ENCODE results near the gene FBXO24.

FBXO24 gene

GRCh38 chr7:100589341-100589947, 3.3 kb downstream of the FBXO24 start:
- Histone ChIP-seq H3K27ac (ENCODE audit: low read depth, low read length, poor library complexity, severe bottlenecking) (no peak overlapping the region), H3K4me2 (ENCODE audit: low read length) (no peak overlapping the region)

GRCh38 chr7:100590077-100590737, 4.1 kb downstream of the FBXO24 start:
- peaks cover 16% of the 10 kb centered on the region for H3K27me3 ChIP-seq (ENCODE audit: insufficient read depth, low read length)
- H3K9me2 ChIP-seq (ENCODE audit: low read depth, low read length) = no peaks in the 10 kb centered on the region
- no peaks in the 10 kb centered on the region for H3F3A ChIP-seq (ENCODE audit: insufficient read depth, low read length)
- H2AFZ ChIP-seq (ENCODE audit: low read length) = no peak overlapping the region
- peaks cover 7% of the 10 kb centered on the region for H3K4me1 ChIP-seq (ENCODE audit: insufficient read depth, low read length, severe bottlenecking)
- H4K20me1 ChIP-seq (ENCODE audit: insufficient read depth, low read length) = no peaks in the 10 kb centered on the region
- no peak overlapping the region for H3K4me2 ChIP-seq (ENCODE audit: low read length)
- H3K36me3 ChIP-seq (ENCODE audit: insufficient read depth, low read length) = no peaks in the 10 kb centered on the region; the same call in 1 of the 2 replicates
- H3K79me2 ChIP-seq (ENCODE audit: insufficient read depth, low read length) = no peaks in the 10 kb centered on the region
- no peak for TF ChIP-seq CTCF (IDR thresholded peaks at IDR 0.05; ENCODE audit: low read length)
- TF ChIP-seq EZH2 (IDR thresholded peaks at IDR 0.05; ENCODE audit: borderline replicate concordance, low read length) = no peak
- H3K4me3 ChIP-seq (ENCODE audit: low read depth, low read length, poor library complexity, severe bottlenecking) = no peak overlapping the region
- H3K27ac ChIP-seq (ENCODE audit: low read depth, low read length, poor library complexity, severe bottlenecking) = no peak overlapping the region
- no peak overlapping the region for H3K9ac ChIP-seq (ENCODE audit: low read length)
- no peaks in the 10 kb centered on the region for H3K9me3 ChIP-seq (ENCODE audit: low read length)

More at GRCh38 chr7:100589341-100589947, 3.3 kb downstream of the FBXO24 start:
- Histone ChIP-seq H4K20me1 (ENCODE audit: insufficient read depth, low read length) (no peaks in the 10 kb centered on the region), H3K9me2 (ENCODE audit: low read depth, low read length) (no peaks in the 10 kb centered on the region), H3K9ac (ENCODE audit: low read length) (no peak overlapping the region), H3K4me1 (ENCODE audit: insufficient read depth, low read length, severe bottlenecking) (peaks cover 15% of the 10 kb centered on the region), H3K36me3 (ENCODE audit: insufficient read depth, low read length) (no peaks in the 10 kb centered on the region; the same call in 1 of the 2 replicates), H3K4me3 (ENCODE audit: low read depth, low read length, poor library complexity, severe bottlenecking) (no peak overlapping the region), H3K79me2 (ENCODE audit: insufficient read depth, low read length) (no peaks in the 10 kb centered on the region), H3K27me3 (ENCODE audit: insufficient read depth, low read length) (peaks cover 11% of the 10 kb centered on the region), H3F3A (ENCODE audit: insufficient read depth, low read length) (no peaks in the 10 kb centered on the region), H3K9me3 (ENCODE audit: low read length) (no peaks in the 10 kb centered on the region), H2AFZ (ENCODE audit: low read length) (no peak overlapping the region)
- TF ChIP-seq EZH2 (IDR thresholded peaks at IDR 0.05; ENCODE audit: borderline replicate concordance, low read length) = no peak
- TF ChIP-seq CTCF (IDR thresholded peaks at IDR 0.05; ENCODE audit: low read length) = no peak

GRCh38 chr7:100591596-100591995, 5.5 kb downstream of the FBXO24 start:
- Histone ChIP-seq H3K4me3 (ENCODE audit: low read depth, low read length, poor library complexity, severe bottlenecking) (no peak overlapping the region), H2AFZ (ENCODE audit: low read length) (no peak overlapping the region), H3K79me2 (ENCODE audit: insufficient read depth, low read length) (no peaks in the 10 kb centered on the region), H3K9me2 (ENCODE audit: low read depth, low read length) (no peaks in the 10 kb centered on the region), H3F3A (ENCODE audit: insufficient read depth, low read length) (no peaks in the 10 kb centered on the region), H3K27me3 (ENCODE audit: insufficient read depth, low read length) (peaks cover 19% of the 10 kb centered on the region), H4K20me1 (ENCODE audit: insufficient read depth, low read length) (no peaks in the 10 kb centered on the region), H3K27ac (ENCODE audit: low read depth, low read length, poor library complexity, severe bottlenecking) (no peak overlapping the region), H3K36me3 (ENCODE audit: insufficient read depth, low read length) (no peaks in the 10 kb centered on the region; the same call in 1 of the 2 replicates), H3K4me1 (ENCODE audit: insufficient read depth, low read length, severe bottlenecking) (peaks cover 5% of the 10 kb centered on the region), H3K9ac (ENCODE audit: low read length) (no peak overlapping the region), H3K9me3 (ENCODE audit: low read length) (no peaks in the 10 kb centered on the region), H3K4me2 (ENCODE audit: low read length) (no peak overlapping the region)
- TF ChIP-seq CTCF (IDR thresholded peaks at IDR 0.05; ENCODE audit: low read length) (no peak), EZH2 (IDR thresholded peaks at IDR 0.05; ENCODE audit: borderline replicate concordance, low read length) (no peak)

Data from OCI-LY1 (cell line).